KMS-11 (cell line): ENCODE measurements around the gene CACNG4.

ENCODE experiments used
- H2AFZ ChIP-seq: fragments of 200-600 bp; sonication (generic); 2 replicates; pipeline ENCODE4 v1.6.1; 2016; ENCODE audit warnings: antibody characterized with exemption, mixed run types, low read depth
- H3K27ac ChIP-seq: fragments of 200-600 bp; sonication (generic); 2 replicates; pipeline ENCODE4 v1.6.1; 2016; ENCODE audit warnings: mild to moderate bottlenecking, mixed run types
- H3K27me3 ChIP-seq: fragments of 200-600 bp; sonication (generic); 2 replicates; pipeline ENCODE4 v1.6.1; 2017; ENCODE audit warnings: mild to moderate bottlenecking, low read depth, mixed run types, moderate library complexity; ENCODE audit not compliant: insufficient read depth
- H3K36me3 ChIP-seq: fragments of 200-600 bp; sonication (generic); 2 replicates; pipeline ENCODE4 v1.6.1; 2017; ENCODE audit warnings: mild to moderate bottlenecking, mixed run types; ENCODE audit not compliant: insufficient read depth
- H3K4me1 ChIP-seq: fragments of 200-600 bp; sonication (generic); 2 replicates; pipeline ENCODE4 v1.6.1; 2016; ENCODE audit warnings: mild to moderate bottlenecking, low read depth, mixed run types; ENCODE audit not compliant: poor library complexity, severe bottlenecking
- H3K4me2 ChIP-seq: fragments of 200-600 bp; sonication (generic); 2 replicates; pipeline ENCODE4 v1.7.0; 2016; ENCODE audit warnings: mild to moderate bottlenecking, mixed run types
- H3K4me3 ChIP-seq: fragments of 200-600 bp; sonication (generic); IDR thresholded peaks from 2 replicates; pipeline ENCODE4 v1.6.1; 2017; ENCODE audit warnings: low read depth, low read length, mixed read lengths; ENCODE audit not compliant: insufficient read depth
- H3K79me2 ChIP-seq: fragments of 200-600 bp; sonication (generic); 2 replicates; pipeline ENCODE4 v1.6.1; 2016; ENCODE audit warnings: low read depth, mixed run types; ENCODE audit not compliant: insufficient read depth
- H3K9ac ChIP-seq: fragments of 200-600 bp; sonication (generic); 2 replicates; pipeline ENCODE4 v1.6.1; 2016; ENCODE audit warnings: mild to moderate bottlenecking, mixed run types
- H4K20me1 ChIP-seq: fragments of 200-600 bp; sonication (generic); 2 replicates; pipeline ENCODE4 v1.6.1; 2016; ENCODE audit warnings: mild to moderate bottlenecking, mixed run types; ENCODE audit not compliant: insufficient read depth
- TF ChIP-seq, protein P1 (sequence below): fragments of 200-600 bp; sonication (generic); conservative IDR thresholded peaks from 2 replicates; pipeline ENCODE4 v1.6.1; 2017; ENCODE audit warnings: low read depth, mild to moderate bottlenecking, antibody characterized with exemption, low read length, moderate library complexity, mixed read lengths

CACNG4 gene

GRCh38 chr17:67072885-67073284 lies 108.4 kb downstream of the CACNG4 start:
- H3K4me3 ChIP-seq: no peak overlapping the region
- no peaks in the 10 kb centered on the region for H4K20me1 ChIP-seq
- no peak overlapping the region for H2AFZ ChIP-seq
- H3K4me1 ChIP-seq: no peaks in the 10 kb centered on the region
- no peak overlapping the region for H3K4me2 ChIP-seq
- H3K27ac ChIP-seq: no peak overlapping the region
- H3K36me3 ChIP-seq: 0 out of 2 replicates have a peak, but pooled peaks cover 7% of the 10 kb centered on the region
- TF ChIP-seq, protein P1, sequence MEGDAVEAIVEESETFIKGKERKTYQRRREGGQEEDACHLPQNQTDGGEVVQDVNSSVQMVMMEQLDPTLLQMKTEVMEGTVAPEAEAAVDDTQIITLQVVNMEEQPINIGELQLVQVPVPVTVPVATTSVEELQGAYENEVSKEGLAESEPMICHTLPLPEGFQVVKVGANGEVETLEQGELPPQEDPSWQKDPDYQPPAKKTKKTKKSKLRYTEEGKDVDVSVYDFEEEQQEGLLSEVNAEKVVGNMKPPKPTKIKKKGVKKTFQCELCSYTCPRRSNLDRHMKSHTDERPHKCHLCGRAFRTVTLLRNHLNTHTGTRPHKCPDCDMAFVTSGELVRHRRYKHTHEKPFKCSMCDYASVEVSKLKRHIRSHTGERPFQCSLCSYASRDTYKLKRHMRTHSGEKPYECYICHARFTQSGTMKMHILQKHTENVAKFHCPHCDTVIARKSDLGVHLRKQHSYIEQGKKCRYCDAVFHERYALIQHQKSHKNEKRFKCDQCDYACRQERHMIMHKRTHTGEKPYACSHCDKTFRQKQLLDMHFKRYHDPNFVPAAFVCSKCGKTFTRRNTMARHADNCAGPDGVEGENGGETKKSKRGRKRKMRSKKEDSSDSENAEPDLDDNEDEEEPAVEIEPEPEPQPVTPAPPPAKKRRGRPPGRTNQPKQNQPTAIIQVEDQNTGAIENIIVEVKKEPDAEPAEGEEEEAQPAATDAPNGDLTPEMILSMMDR: no peak
- no peaks in the 10 kb centered on the region for H3K27me3 ChIP-seq
- H3K9ac ChIP-seq: no peak overlapping the region
- H3K79me2 ChIP-seq: no peaks in the 10 kb centered on the region

DNA sequence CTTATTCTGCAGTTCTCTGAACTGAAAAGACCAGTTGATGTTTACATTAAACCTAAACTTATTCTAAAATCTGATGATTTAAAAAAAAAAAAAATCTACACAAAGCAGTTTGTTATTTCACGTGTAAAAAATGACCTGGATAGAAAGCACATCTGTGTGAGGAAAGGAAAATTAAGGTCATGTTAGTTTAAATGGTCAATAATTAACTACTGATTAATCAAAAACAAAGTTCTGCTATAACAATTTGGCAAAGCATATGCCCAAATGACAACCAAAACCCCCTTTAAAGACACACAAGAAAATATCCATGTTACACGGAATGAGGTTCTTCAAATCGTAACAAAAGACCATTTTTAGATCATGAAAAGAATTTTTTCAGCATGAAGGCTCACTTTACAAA lies 110.3 kb downstream of the CACNG4 start:
- Histone ChIP-seq H3K4me2 (no peak overlapping the region), H3K4me1 (no peaks in the 10 kb centered on the region), H3K27ac (no peak overlapping the region), H4K20me1 (no peaks in the 10 kb centered on the region), H3K36me3 (peaks cover 7% of the 10 kb centered on the region; the same call in 1 of the 2 replicates), H3K9ac (no peak overlapping the region), H3K27me3 (no peaks in the 10 kb centered on the region), H3K79me2 (no peaks in the 10 kb centered on the region), H3K4me3 (no peak overlapping the region), H2AFZ (no peak overlapping the region)
- TF ChIP-seq, protein P1: no peak

- no peak overlapping the region for H2AFZ ChIP-seq
- no peak overlapping the region for H3K9ac ChIP-seq
- no peaks in the 10 kb centered on the region for H4K20me1 ChIP-seq
- no peak overlapping the region for H3K4me3 ChIP-seq
- TF ChIP-seq, protein P1: no peak
- no peak overlapping the region for H3K4me2 ChIP-seq
- H3K36me3 ChIP-seq: peaks cover 7% of the 10 kb centered on the region; the same call in 1 of the 2 replicates
- no peaks in the 10 kb centered on the region for H3K79me2 ChIP-seq
- no peak overlapping the region for H3K27ac ChIP-seq
- H3K27me3 ChIP-seq: no peaks in the 10 kb centered on the region
- H3K4me1 ChIP-seq: peaks cover 9% of the 10 kb centered on the region
Observed at GRCh38 chr17:67076290-67076689, 111.8 kb downstream of the CACNG4 start.

DNA sequence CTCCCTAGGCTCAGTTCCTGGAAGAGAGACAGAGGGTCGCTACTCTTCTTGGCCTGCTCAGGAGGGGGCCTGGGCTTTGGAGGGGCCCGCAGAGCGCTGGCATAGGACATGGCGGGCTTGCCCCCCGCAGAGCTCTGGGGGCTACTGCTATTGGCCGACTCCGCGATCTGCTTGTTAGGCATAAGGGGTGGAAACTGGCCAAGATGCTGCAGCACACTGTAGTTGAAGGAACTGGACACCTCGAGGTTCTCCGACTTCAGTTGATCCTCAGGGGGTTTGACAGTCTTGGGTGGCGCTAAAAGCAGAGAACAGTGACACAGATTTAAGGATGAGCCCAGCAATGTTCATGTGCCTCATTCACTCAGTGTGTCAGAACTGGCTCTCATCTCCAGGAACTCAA lies 113.8 kb downstream of the CACNG4 start:
- 0 out of 2 replicates have a peak, but pooled peaks cover 3% of the 10 kb centered on the region for H4K20me1 ChIP-seq
- H3K27me3 ChIP-seq: no peaks in the 10 kb centered on the region
- no peak overlapping the region for H3K27ac ChIP-seq
- H2AFZ ChIP-seq: no peak overlapping the region
- H3K79me2 ChIP-seq: no peaks in the 10 kb centered on the region
- H3K9ac ChIP-seq: no peak overlapping the region
- H3K36me3 ChIP-seq: peaks cover 7% of the 10 kb centered on the region; the same call in 1 of the 2 replicates
- TF ChIP-seq, protein P1: no peak
- no peak overlapping the region for H3K4me2 ChIP-seq
- peaks cover 29% of the 10 kb centered on the region for H3K4me1 ChIP-seq
- no peak overlapping the region for H3K4me3 ChIP-seq
